Upper lobe of left lung (tissue), 4 donors: Measurements from ENCODE around the gene DPH7.

Source experiments
- CTCF ChIP-seq, 6 experiments: fragments of 450-650 bp in 4 of 6; fragments of 200-600 bp in 2 of 6; sonication (generic) in 2 of 6; IDR thresholded peaks; one replicate each; pipeline ENCODE4 v1.5.1; 2016 to 2019; ENCODE audit warnings: antibody characterized with exemption in 6 of 6
- POLR2A ChIP-seq, 4 donors: fragments of 450-650 bp; IDR thresholded peaks; one replicate each; pipeline ENCODE4 v1.5.1; 2016 to 2017; ENCODE audit warnings: antibody characterized with exemption in 4 of 4, mild to moderate bottlenecking in 2 of 4

DNA sequence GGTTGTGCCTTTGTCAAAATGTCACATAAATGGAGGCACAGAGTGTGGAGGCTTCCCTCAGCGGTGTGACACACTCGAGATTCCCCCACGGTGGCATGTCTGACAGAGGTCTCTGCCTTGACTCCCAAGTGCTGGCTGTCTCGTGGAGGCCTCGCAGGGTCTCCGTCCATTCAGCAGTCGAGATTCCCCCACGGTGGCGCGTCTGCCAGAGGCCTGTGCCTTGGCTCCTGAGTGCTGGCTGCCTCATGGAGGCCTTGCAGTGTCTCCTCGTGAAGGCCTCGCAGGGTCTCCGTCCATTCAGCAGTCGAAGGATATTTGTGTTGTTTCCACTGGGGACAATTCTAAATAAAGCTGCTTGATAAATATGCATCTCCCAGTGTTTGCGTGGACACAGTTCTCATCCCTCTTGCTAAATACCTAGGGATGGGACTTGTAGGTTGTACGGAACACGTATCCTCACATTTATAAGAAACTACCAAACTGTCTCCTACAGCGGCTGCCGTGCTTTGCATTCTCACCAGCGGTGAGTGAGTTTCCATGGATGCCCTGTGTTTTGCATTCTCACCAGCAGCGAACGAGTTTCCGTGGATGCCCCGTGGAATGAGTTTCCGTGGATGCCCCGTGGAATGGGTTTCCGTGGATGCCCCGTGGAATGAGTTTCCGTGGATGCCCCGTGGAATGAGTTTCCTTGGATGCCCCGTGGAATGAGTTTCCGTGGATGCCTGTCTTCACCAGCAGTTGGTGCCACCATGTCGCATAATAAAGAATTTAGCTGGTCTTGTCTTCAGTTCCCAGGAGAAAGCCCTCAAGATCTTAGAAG lies 54.4 kb downstream of the DPH7 start:
- no peak for TF ChIP-seq CTCF (IDR thresholded peaks at IDR 0.05)
- no peak for TF ChIP-seq POLR2A (IDR thresholded peaks at IDR 0.05)
